Measurements from ENCODE around the gene FOLR1. TPM values are rescaled to one million over a fixed set of nuclear protein-coding genes. Genes with fewer than 3 reads are reported as not detected.

FOLR1 gene
- polyA plus RNA-seq, 1 donor from 2014 or later, result not detected

- Histone ChIP-seq H4K20me1 (ENCODE audit: insufficient read depth) (no peaks in the 10 kb centered on the region), H3K27me3 (ENCODE audit: insufficient read depth, low read depth, low read length) (peaks cover 12% of the 10 kb centered on the region), H2AFZ (ENCODE audit: low read depth, low read length) (no peak overlapping the region), H3K9ac (ENCODE audit: low read length) (no peak overlapping the region), H3K27ac (ENCODE audit: low read length) (no peak overlapping the region), H3K9me2 (ENCODE audit: insufficient read depth, low read length) (no peaks in the 10 kb centered on the region), H3K79me2 (replicated peaks; ENCODE audit: insufficient read depth, low read length) (peaks cover 13% of the 10 kb centered on the region), H3F3A (ENCODE audit: insufficient read depth, low read length, poor library complexity, severe bottlenecking) (no peaks in the 10 kb centered on the region), H3K9me3 (ENCODE audit: low read length) (no peaks in the 10 kb centered on the region), H3K4me2 (ENCODE audit: low read length) (no peak overlapping the region), H3K4me3 (ENCODE audit: low read length) (no peak overlapping the region), H3K36me3 (ENCODE audit: insufficient read depth, low read length) (no peaks in the 10 kb centered on the region)
- TF ChIP-seq SMC3 (conservative IDR thresholded peaks at IDR 0.05; ENCODE audit: poor library complexity), result no peak
- no peak for TF ChIP-seq TAF1 (IDR thresholded peaks at IDR 0.05; ENCODE audit: low read depth)
- no peak for TF ChIP-seq EZH2 (IDR thresholded peaks at IDR 0.05; ENCODE audit: borderline replicate concordance, insufficient read depth, low read length, poor library complexity, severe bottlenecking)
- TF ChIP-seq RAD21 (conservative IDR thresholded peaks at IDR 0.05), result no peak
- no peak for TF ChIP-seq CTCF (IDR thresholded peaks at IDR 0.05; ENCODE audit: poor library complexity, severe bottlenecking)
- TF ChIP-seq REST (IDR thresholded peaks at IDR 0.05; ENCODE audit: borderline replicate concordance), result no peak
- TF ChIP-seq MXI1 (conservative IDR thresholded peaks at IDR 0.05; ENCODE audit: poor library complexity, severe bottlenecking), result no peak
- TF ChIP-seq POLR2AphosphoS5 (IDR thresholded peaks at IDR 0.05), result no peak
- TF ChIP-seq EP300 (conservative IDR thresholded peaks at IDR 0.05; ENCODE audit: poor library complexity, severe bottlenecking), result no peak
These were observed 37.5 kb downstream of the FOLR1 start for GRCh38 chr11:72229336-72229924.

- Histone ChIP-seq H3F3A (ENCODE audit: insufficient read depth, low read length, poor library complexity, severe bottlenecking) (no peaks in the 10 kb centered on the region), H3K9me3 (ENCODE audit: low read length) (no peaks in the 10 kb centered on the region), H3K9me2 (ENCODE audit: insufficient read depth, low read length) (no peaks in the 10 kb centered on the region), H4K20me1 (ENCODE audit: insufficient read depth) (no peaks in the 10 kb centered on the region), H3K27ac (ENCODE audit: low read length) (no peak overlapping the region), H3K4me2 (ENCODE audit: low read length) (no peak overlapping the region), H3K27me3 (ENCODE audit: insufficient read depth, low read depth, low read length) (peaks cover 7% of the 10 kb centered on the region), H3K36me3 (ENCODE audit: insufficient read depth, low read length) (no peaks in the 10 kb centered on the region), H2AFZ (ENCODE audit: low read depth, low read length) (no peak overlapping the region), H3K9ac (ENCODE audit: low read length) (no peak overlapping the region), H3K79me2 (replicated peaks; ENCODE audit: insufficient read depth, low read length) (peaks cover 11% of the 10 kb centered on the region), H3K4me3 (ENCODE audit: low read length) (no peak overlapping the region)
- TF ChIP-seq REST (IDR thresholded peaks at IDR 0.05; ENCODE audit: borderline replicate concordance), result no peak
- no peak for TF ChIP-seq POLR2AphosphoS5 (IDR thresholded peaks at IDR 0.05)
These were observed 38.2 kb downstream of the FOLR1 start for GRCh38 chr11:72229925-72230763.
